ENCODE results near the gene OR9I1.

Gene OR9I1

GRCh38 chr11:58121096-58121495 lies 4.2 kb downstream of the OR9I1 start:
- no peaks in the 10 kb centered on the region for H3K9me3 ChIP-seq (ENCODE audit: control insufficient read depth, low read length)

GRCh38 chr11:58097437-58097836 lies 27.9 kb downstream of the OR9I1 start:
- no peaks in the 10 kb centered on the region for H3K9me3 ChIP-seq (ENCODE audit: control insufficient read depth, low read length)
- H3K36me3 ChIP-seq (ENCODE audit: control insufficient read depth, insufficient read depth, low read length): no peaks in the 10 kb centered on the region
- H3K27ac ChIP-seq (ENCODE audit: insufficient read depth, low read depth, low read length, poor library complexity, severe bottlenecking): no peak overlapping the region
- H3K4me3 ChIP-seq (ENCODE audit: insufficient read depth, low read depth, low read length): no peak overlapping the region
- WGBS, 2 experiments: 90 to 95% methylated on average over 2 of the region's 2 CpGs
- no peaks in the 10 kb centered on the region for H3K4me1 ChIP-seq (ENCODE audit: control insufficient read depth, insufficient read depth, low read length)
- no peaks in the 10 kb centered on the region for H3K27me3 ChIP-seq (ENCODE audit: control insufficient read depth, insufficient read depth, low read length, poor library complexity, severe bottlenecking)

More at GRCh38 chr11:58121096-58121495, 4.2 kb downstream of the OR9I1 start:
- WGBS, 2 experiments: 70 to 87% methylated on average over 1 of the region's 1 CpG
- Histone ChIP-seq H3K36me3 (ENCODE audit: control insufficient read depth, insufficient read depth, low read length) (no peaks in the 10 kb centered on the region), H3K27me3 (ENCODE audit: control insufficient read depth, insufficient read depth, low read length, poor library complexity, severe bottlenecking) (no peaks in the 10 kb centered on the region), H3K4me3 (ENCODE audit: insufficient read depth, low read depth, low read length) (no peak overlapping the region), H3K27ac (ENCODE audit: insufficient read depth, low read depth, low read length, poor library complexity, severe bottlenecking) (no peak overlapping the region), H3K4me1 (ENCODE audit: control insufficient read depth, insufficient read depth, low read length) (no peaks in the 10 kb centered on the region)

- H3K4me1 ChIP-seq (ENCODE audit: control insufficient read depth, insufficient read depth, low read length): no peaks in the 10 kb centered on the region
- H3K27ac ChIP-seq (ENCODE audit: insufficient read depth, low read depth, low read length, poor library complexity, severe bottlenecking): no peak overlapping the region
- no peaks in the 10 kb centered on the region for H3K36me3 ChIP-seq (ENCODE audit: control insufficient read depth, insufficient read depth, low read length)
- H3K9me3 ChIP-seq (ENCODE audit: control insufficient read depth, low read length): no peaks in the 10 kb centered on the region
- H3K4me3 ChIP-seq (ENCODE audit: insufficient read depth, low read depth, low read length): no peak overlapping the region
- 54 to 82% methylated on average over 2 of the region's 2 CpGs for WGBS, 2 experiments
- H3K27me3 ChIP-seq (ENCODE audit: control insufficient read depth, insufficient read depth, low read length, poor library complexity, severe bottlenecking): no peaks in the 10 kb centered on the region
These were observed 38.8 kb downstream of the OR9I1 start for GRCh38 chr11:58086528-58086927.

GRCh38 chr11:58075781-58076180 lies 49.5 kb downstream of the OR9I1 start:
- H3K4me1 ChIP-seq (ENCODE audit: control insufficient read depth, insufficient read depth, low read length): no peaks in the 10 kb centered on the region
- H3K4me3 ChIP-seq (ENCODE audit: insufficient read depth, low read depth, low read length): no peak overlapping the region
- no peaks in the 10 kb centered on the region for H3K9me3 ChIP-seq (ENCODE audit: control insufficient read depth, low read length)
- 43 to 44% methylated on average over 2 of the region's 2 CpGs for WGBS, 2 experiments
- no peaks in the 10 kb centered on the region for H3K27me3 ChIP-seq (ENCODE audit: control insufficient read depth, insufficient read depth, low read length, poor library complexity, severe bottlenecking)
- no peaks in the 10 kb centered on the region for H3K36me3 ChIP-seq (ENCODE audit: control insufficient read depth, insufficient read depth, low read length)
- no peak overlapping the region for H3K27ac ChIP-seq (ENCODE audit: insufficient read depth, low read depth, low read length, poor library complexity, severe bottlenecking)

GRCh38 chr11:58070585-58070984 lies 54.7 kb downstream of the OR9I1 start:
- WGBS, 2 experiments: 90 to 100% methylated on average over 1 of the region's 1 CpG
- H3K27me3 ChIP-seq (ENCODE audit: control insufficient read depth, insufficient read depth, low read length, poor library complexity, severe bottlenecking): no peaks in the 10 kb centered on the region
- no peak overlapping the region for H3K27ac ChIP-seq (ENCODE audit: insufficient read depth, low read depth, low read length, poor library complexity, severe bottlenecking)
- no peak overlapping the region for H3K4me3 ChIP-seq (ENCODE audit: insufficient read depth, low read depth, low read length)
- no peaks in the 10 kb centered on the region for H3K9me3 ChIP-seq (ENCODE audit: control insufficient read depth, low read length)
- H3K4me1 ChIP-seq (ENCODE audit: control insufficient read depth, insufficient read depth, low read length): no peaks in the 10 kb centered on the region
- no peaks in the 10 kb centered on the region for H3K36me3 ChIP-seq (ENCODE audit: control insufficient read depth, insufficient read depth, low read length)

- no peaks in the 10 kb centered on the region for H3K4me1 ChIP-seq (ENCODE audit: control insufficient read depth, insufficient read depth, low read length)
- no peak overlapping the region for H3K27ac ChIP-seq (ENCODE audit: insufficient read depth, low read depth, low read length, poor library complexity, severe bottlenecking)
- H3K9me3 ChIP-seq (ENCODE audit: control insufficient read depth, low read length): no peaks in the 10 kb centered on the region
- H3K27me3 ChIP-seq (ENCODE audit: control insufficient read depth, insufficient read depth, low read length, poor library complexity, severe bottlenecking): no peaks in the 10 kb centered on the region
- 80 to 85% methylated on average over 6 of the region's 6 CpGs for WGBS, 2 experiments
- no peaks in the 10 kb centered on the region for H3K36me3 ChIP-seq (ENCODE audit: control insufficient read depth, insufficient read depth, low read length)
- H3K4me3 ChIP-seq (ENCODE audit: insufficient read depth, low read depth, low read length): no peak overlapping the region
These were observed 56.7 kb downstream of the OR9I1 start for GRCh38 chr11:58068655-58069054.

GRCh38 chr11:58067685-58068084 lies 57.6 kb downstream of the OR9I1 start:
- no peaks in the 10 kb centered on the region for H3K4me1 ChIP-seq (ENCODE audit: control insufficient read depth, insufficient read depth, low read length)
- H3K4me3 ChIP-seq (ENCODE audit: insufficient read depth, low read depth, low read length): no peak overlapping the region
- no peaks in the 10 kb centered on the region for H3K9me3 ChIP-seq (ENCODE audit: control insufficient read depth, low read length)
- H3K36me3 ChIP-seq (ENCODE audit: control insufficient read depth, insufficient read depth, low read length): no peaks in the 10 kb centered on the region
- 91% methylated on average over 5 of the region's 5 CpGs for WGBS, 2 experiments
- H3K27ac ChIP-seq (ENCODE audit: insufficient read depth, low read depth, low read length, poor library complexity, severe bottlenecking): no peak overlapping the region
- H3K27me3 ChIP-seq (ENCODE audit: control insufficient read depth, insufficient read depth, low read length, poor library complexity, severe bottlenecking): no peaks in the 10 kb centered on the region
